ENCODE results near the gene NF1.
"Not testable (repeated sequence)": the region's sequence is repeated elsewhere in the genome, so short reads cannot be mapped to it uniquely, and the experiment has no call there.

Gene NF1

GRCh38 chr17:31198666-31199065 lies 103.9 kb downstream of the NF1 start:
- not testable (repeated sequence) for DNase-seq (ENCODE audit: low read depth in 3 of 3)

- DNase-seq (ENCODE audit: low read depth in 3 of 3), result no peak
These were observed 105.5 kb downstream of the NF1 start for GRCh38 chr17:31200287-31200686.

GRCh38 chr17:31202968-31203367 lies 108.2 kb downstream of the NF1 start:
- DNase-seq (ENCODE audit: low read depth in 3 of 3), result no peak

GRCh38 chr17:31211352-31212012 lies 116.7 kb downstream of the NF1 start:
- DNase-seq (ENCODE audit: low read depth in 3 of 3), result no peak

- no peak for DNase-seq (ENCODE audit: low read depth in 3 of 3)
These were observed 121.4 kb downstream of the NF1 start for GRCh38 chr17:31216031-31216751.

- no peak for DNase-seq (ENCODE audit: low read depth in 3 of 3)
These were observed 129.6 kb downstream of the NF1 start for GRCh38 chr17:31224366-31224765.

GRCh38 chr17:31225831-31226230 lies 131.1 kb downstream of the NF1 start:
- DNase-seq (ENCODE audit: low read depth in 3 of 3), result no peak

GRCh38 chr17:31226373-31226772 lies 131.6 kb downstream of the NF1 start:
- no peak for DNase-seq (ENCODE audit: low read depth in 3 of 3)

- DNase-seq (ENCODE audit: low read depth in 3 of 3), result no peak
These were observed 132.2 kb downstream of the NF1 start for GRCh38 chr17:31226950-31227349.

- no peak for DNase-seq (ENCODE audit: low read depth in 3 of 3)
These were observed 137.1 kb downstream of the NF1 start for GRCh38 chr17:31231852-31232251.

GRCh38 chr17:31235110-31235509 lies 140.3 kb downstream of the NF1 start:
- no peak for DNase-seq (ENCODE audit: low read depth in 3 of 3)

- DNase-seq (ENCODE audit: low read depth in 3 of 3), result no peak
These were observed 141.4 kb downstream of the NF1 start for GRCh38 chr17:31236137-31236536.

- no peak for DNase-seq (ENCODE audit: low read depth in 3 of 3)
These were observed 141.9 kb downstream of the NF1 start for GRCh38 chr17:31236712-31237111.

- DNase-seq (ENCODE audit: low read depth in 3 of 3), result no peak
These were observed 146.3 kb downstream of the NF1 start for GRCh38 chr17:31241116-31241515.

- DNase-seq (ENCODE audit: low read depth in 3 of 3), result no peak
These were observed 154.4 kb downstream of the NF1 start for GRCh38 chr17:31248986-31249834.

GRCh38 chr17:31249835-31250141 lies 155.0 kb downstream of the NF1 start:
- no peak for DNase-seq (ENCODE audit: low read depth in 3 of 3)

GRCh38 chr17:31250229-31250628 lies 155.5 kb downstream of the NF1 start:
- no peak for DNase-seq (ENCODE audit: low read depth in 3 of 3)

- no peak for DNase-seq (ENCODE audit: low read depth in 3 of 3)
These were observed 156.6 kb downstream of the NF1 start for GRCh38 chr17:31251105-31251969.

- no peak for DNase-seq (ENCODE audit: low read depth in 3 of 3)
These were observed 157.2 kb downstream of the NF1 start for GRCh38 chr17:31251970-31252328.

GRCh38 chr17:31252741-31253140 lies 158.0 kb downstream of the NF1 start:
- DNase-seq (ENCODE audit: low read depth in 3 of 3), result no peak

- DNase-seq (ENCODE audit: low read depth in 3 of 3), result no peak
These were observed 159.9 kb downstream of the NF1 start for GRCh38 chr17:31254654-31255053.

- no peak for DNase-seq (ENCODE audit: low read depth in 3 of 3)
These were observed 162.2 kb downstream of the NF1 start for GRCh38 chr17:31256936-31257335.
